Muscle of arm (tissue), 14 donors: ENCODE data around the gene GPC1. TPM values are rescaled to one million over a fixed set of nuclear protein-coding genes. Genes with fewer than 3 reads are reported as not detected.
"Not testable (repeated sequence)": the region's sequence is repeated elsewhere in the genome, so short reads cannot be mapped to it uniquely, and the experiment has no call there.

ENCODE experiments used
- DNase-seq: peaks from one replicate; pipeline ENCODE4 v3.0.0-alpha.2; 2013
- long read RNA-seq, 11 donors: transcript quantifications; one replicate each; lab custom pipeline, GENCODE V29; 2026
- polyA plus RNA-seq, 12 donors: library from polyadenylated mRNA; unstranded; fragments of 120-200 nt; gene quantifications; one replicate each; pipeline ENCODE4 v1.2.1, GENCODE V29; 2013; ENCODE audit not compliant: insufficient read length in 12 of 12

GPC1 gene
- polyA plus RNA-seq: 100 to 1,000 TPM in 3 of 12 donors, 10 to 100 TPM in 8, not detected in 1; 67.3 to 145 (median 81.0) TPM
- long read RNA-seq, donor 1, transcript GPC1-201 (9 exons, 3,713 nt): major isoform, 8 of 21 reads
- long read RNA-seq, donor 1, partial matches to known transcripts: 13 of 21 reads
- long read RNA-seq, donor 1, other reads (novel, unspliced or antisense): 0 of 21 reads
- long read RNA-seq, donor 2, transcript GPC1-201 (9 exons, 3,713 nt): major isoform, 14 of 19 reads
- long read RNA-seq, donor 2, partial matches to known transcripts: 5 of 19 reads
- long read RNA-seq, donor 2, other reads (novel, unspliced or antisense): 0 of 19 reads
- long read RNA-seq, donor 3, transcript GPC1-201 (9 exons, 3,713 nt): major isoform, 22 of 22 reads
- long read RNA-seq, donor 3, partial matches to known transcripts: 0 of 22 reads
- long read RNA-seq, donor 3, other reads (novel, unspliced or antisense): 0 of 22 reads
- long read RNA-seq, donor 4, transcript GPC1-201 (9 exons, 3,713 nt): major isoform, 11 of 30 reads
- long read RNA-seq, donor 4, partial matches to known transcripts: 19 of 30 reads
- long read RNA-seq, donor 4, other reads (novel, unspliced or antisense): 0 of 30 reads
- long read RNA-seq, donor 5, transcript GPC1-201 (9 exons, 3,713 nt): major isoform, 46 of 46 reads
- long read RNA-seq, donor 5, partial matches to known transcripts: 0 of 46 reads
- long read RNA-seq, donor 5, other reads (novel, unspliced or antisense): 0 of 46 reads
- long read RNA-seq, donor 6, transcript GPC1-201 (9 exons, 3,713 nt): major isoform, 12 of 12 reads
- long read RNA-seq, donor 6, partial matches to known transcripts: 0 of 12 reads
- long read RNA-seq, donor 6, other reads (novel, unspliced or antisense): 0 of 12 reads
- long read RNA-seq, donor 7, transcript GPC1-201 (9 exons, 3,713 nt): major isoform, 10 of 19 reads
- long read RNA-seq, donor 7, partial matches to known transcripts: 9 of 19 reads
- long read RNA-seq, donor 7, other reads (novel, unspliced or antisense): 0 of 19 reads
- long read RNA-seq, donor 8, transcript GPC1-201 (9 exons, 3,713 nt): major isoform, 31 of 79 reads
- long read RNA-seq, donor 8, partial matches to known transcripts: 48 of 79 reads
- long read RNA-seq, donor 8, other reads (novel, unspliced or antisense): 0 of 79 reads
- long read RNA-seq, donor 9, transcript GPC1-201 (9 exons, 3,713 nt): major isoform, 16 of 59 reads
- long read RNA-seq, donor 9, partial matches to known transcripts: 43 of 59 reads
- long read RNA-seq, donor 9, other reads (novel, unspliced or antisense): 0 of 59 reads
- long read RNA-seq, donor 10, transcript GPC1-201 (9 exons, 3,713 nt): major isoform, 37 of 42 reads
- long read RNA-seq, donor 10, partial matches to known transcripts: 5 of 42 reads
- long read RNA-seq, donor 10, other reads (novel, unspliced or antisense): 0 of 42 reads
- long read RNA-seq, donor 11, transcript GPC1-201 (9 exons, 3,713 nt): major isoform, 19 of 62 reads
- long read RNA-seq, donor 11, partial matches to known transcripts: 43 of 62 reads
- long read RNA-seq, donor 11, other reads (novel, unspliced or antisense): 0 of 62 reads

- DNase-seq: no peak
These were observed at the start of gene GPC1 for GRCh38 chr2:240435457-240435947. GPC1 (plus strand) TSS chr2:240435663; CDS start chr2:240435919, 256 bp downstream.

GRCh38 chr2:240386326-240386725, 49.1 kb upstream of the GPC1 start:
- no peak for DNase-seq

- not testable (repeated sequence) for DNase-seq
These were observed 48.7 kb upstream of the GPC1 start for GRCh38 chr2:240386743-240387142.

GRCh38 chr2:240387325-240387668, 48.2 kb upstream of the GPC1 start:
- DNase-seq: no peak

GRCh38 chr2:240387669-240388358, 47.6 kb upstream of the GPC1 start:
- no peak for DNase-seq

- DNase-seq: no peak
These were observed 46.8 kb upstream of the GPC1 start for GRCh38 chr2:240388471-240389301.

GRCh38 chr2:240389302-240389805, 46.1 kb upstream of the GPC1 start:
- no peak for DNase-seq

GRCh38 chr2:240390091-240391073, 45.1 kb upstream of the GPC1 start:
- DNase-seq: no peak

GRCh38 chr2:240391111-240392051, 44.1 kb upstream of the GPC1 start:
- DNase-seq: no peak

GRCh38 chr2:240392084-240392947, 43.1 kb upstream of the GPC1 start:
- DNase-seq: no peak

- no peak for DNase-seq
These were observed 42.3 kb upstream of the GPC1 start for GRCh38 chr2:240392948-240393830.

- no peak for DNase-seq
These were observed 41.5 kb upstream of the GPC1 start for GRCh38 chr2:240393831-240394410.

- no peak for DNase-seq
These were observed 40.9 kb upstream of the GPC1 start for GRCh38 chr2:240394549-240394948.

GRCh38 chr2:240395448-240395847, 40.0 kb upstream of the GPC1 start:
- no peak for DNase-seq
